CD4-positive, alpha-beta T cell (primary cell): ENCODE data around the gene PTH1R. TPM values are rescaled to one million over a fixed set of nuclear protein-coding genes. Genes with fewer than 3 reads are reported as not detected.

Experiments
- ATAC-seq: fragments of 200-7000 bp; cut with Tn5 transposase; one replicate; pipeline ENCODE4 v1.10.0; 2022; ENCODE audit warnings: mild to moderate bottlenecking; ENCODE audit not compliant: poor library complexity
- CTCF ChIA-PET: fragments of 350-600 bp; sonication (Branson Sonifier 250); formaldehyde crosslinking; loops from one replicate; lab custom pipeline; 2021; ENCODE audit warnings: antibody characterized with exemption, inconsistent platforms; lab: Charles Lee
- POLR2A ChIA-PET: fragments of 350-600 bp; sonication (Branson Sonifier 250); formaldehyde crosslinking; loops from one replicate; lab custom pipeline; 2021; ENCODE audit warnings: antibody characterized with exemption, inconsistent platforms; lab: Charles Lee
- DNase-seq, 14 experiments: peaks; one replicate each; pipeline ENCODE4 v3.0.0-alpha.2; 2013 to 2020; ENCODE audit warnings: mixed read lengths in 2 of 14
- H3K27ac ChIP-seq, 2 donors: one replicate each; pipeline versions ENCODE4 v1.5.1 to v1.7.0; 2013; ENCODE audit warnings: low read length in 2 of 2, low read depth in 1 of 2, mild to moderate bottlenecking in 1 of 2
- H3K27me3 ChIP-seq, 2 experiments: 1 replicate in 1 of 2; 2 replicates in 1 of 2; pipeline versions ENCODE4 v1.6.1 to v1.7.0; 2013; ENCODE audit warnings: low read length in 2 of 2, control low read depth in 1 of 2, mild to moderate bottlenecking in 1 of 2, moderate library complexity in 1 of 2; ENCODE audit not compliant: insufficient read depth in 2 of 2, control insufficient read depth in 1 of 2
- H3K36me3 ChIP-seq: one replicate; pipeline ENCODE4 v1.6.1; 2013; ENCODE audit warnings: low read length, control low read depth; ENCODE audit not compliant: insufficient read depth
- H3K4me1 ChIP-seq: one replicate; pipeline ENCODE4 v1.6.1; 2013; ENCODE audit warnings: low read length, control low read depth; ENCODE audit not compliant: insufficient read depth
- H3K4me3 ChIP-seq: one replicate; pipeline ENCODE4 v1.5.1; 2013; ENCODE audit warnings: mild to moderate bottlenecking, low read length, moderate library complexity
- H3K9me3 ChIP-seq, 2 experiments: 1 replicate in 1 of 2; 2 replicates in 1 of 2; pipeline versions ENCODE4 v1.6.1 to v1.7.0; 2013; ENCODE audit warnings: low read length in 2 of 2, mild to moderate bottlenecking in 2 of 2, control low read depth in 1 of 2, moderate library complexity in 1 of 2; ENCODE audit not compliant: control insufficient read depth in 1 of 2, insufficient read depth in 1 of 2
- H3K27ac Mint-ChIP-seq: one replicate; pipeline ENCODE4 v1.8.0; 2020; ENCODE audit warnings: mixed read lengths
- H3K27me3 Mint-ChIP-seq: one replicate; pipeline ENCODE4 v1.8.0; 2021; ENCODE audit warnings: mixed read lengths
- H3K36me3 Mint-ChIP-seq: one replicate; pipeline ENCODE4 v1.8.0; 2021; ENCODE audit warnings: low read depth, mixed read lengths
- H3K4me1 Mint-ChIP-seq: one replicate; pipeline ENCODE4 v1.8.0; 2021; ENCODE audit warnings: low read depth, mixed read lengths
- H3K4me3 Mint-ChIP-seq: one replicate; pipeline ENCODE4 v1.8.0; 2020; ENCODE audit warnings: mild to moderate bottlenecking, mixed read lengths
- H3K9me3 Mint-ChIP-seq: one replicate; pipeline ENCODE4 v1.8.0; 2020; ENCODE audit warnings: mixed read lengths
- intact Hi-C, 2 experiments: fragments of 100-400 bp; cut with DNase I in 1 of 2; cut with micrococcal nuclease in 1 of 2; formaldehyde crosslinking; loops; one replicate each; pipeline versions ENCODE4 v1.15.1 to v1.9.0; 2023 to 2025; cut with DNase I, micrococcal nuclease
- total RNA-seq, 174 experiments: library from RNA in 2 of 174; stranded (reverse) in 2 of 174; gene quantifications; one replicate each; pipeline ENCODE4 v1.2.3 and lab custom pipeline; 2021 to 2026
- TF ChIP-seq, protein P1 (sequence below): fragments of 200-600 bp; IDR thresholded peaks from one replicate; pipeline ENCODE4 v1.8.0; 2022; ENCODE audit warnings: antibody characterized with exemption, mild to moderate bottlenecking

PTH1R gene
- total RNA-seq, 2 experiments from 2014 or later = not detected

DNA sequence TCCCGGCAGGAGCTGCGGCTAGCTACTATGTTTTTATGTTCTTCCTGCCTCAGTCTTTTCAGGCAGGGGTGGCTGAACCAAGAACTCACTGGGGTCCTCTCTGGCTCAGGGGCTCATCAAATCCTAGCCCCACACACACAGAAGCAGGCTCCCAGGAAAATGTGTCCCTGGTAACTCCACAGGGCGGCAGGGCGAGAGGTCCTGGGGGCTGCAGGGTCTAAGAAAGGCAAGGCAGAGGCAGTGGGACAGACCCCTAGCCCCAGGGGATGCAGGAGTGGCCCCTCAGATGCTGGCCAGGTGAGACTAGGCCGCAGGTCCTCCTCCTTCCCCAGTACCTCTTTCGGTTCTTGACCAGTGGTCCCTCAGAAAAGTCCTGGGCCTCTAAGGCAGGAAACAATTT lies 48.9 kb downstream of the PTH1R start:
- Histone ChIP-seq H3K27me3 (no peaks in the 10 kb centered on the region), H3K4me3 (no peak overlapping the region), H3K27ac (peak overlapping the region in 1 of 2 donors; percentile 41), H3K9me3 (peaks cover 0 to 3% of the 10 kb centered on the region in 2 experiments), H3K4me1 (peaks cover 69% of the 10 kb centered on the region), H3K36me3 (peaks cover 57% of the 10 kb centered on the region)
- no peak overlapping the region for H3K4me3 Mint-ChIP-seq
- TF ChIP-seq, protein P1, sequence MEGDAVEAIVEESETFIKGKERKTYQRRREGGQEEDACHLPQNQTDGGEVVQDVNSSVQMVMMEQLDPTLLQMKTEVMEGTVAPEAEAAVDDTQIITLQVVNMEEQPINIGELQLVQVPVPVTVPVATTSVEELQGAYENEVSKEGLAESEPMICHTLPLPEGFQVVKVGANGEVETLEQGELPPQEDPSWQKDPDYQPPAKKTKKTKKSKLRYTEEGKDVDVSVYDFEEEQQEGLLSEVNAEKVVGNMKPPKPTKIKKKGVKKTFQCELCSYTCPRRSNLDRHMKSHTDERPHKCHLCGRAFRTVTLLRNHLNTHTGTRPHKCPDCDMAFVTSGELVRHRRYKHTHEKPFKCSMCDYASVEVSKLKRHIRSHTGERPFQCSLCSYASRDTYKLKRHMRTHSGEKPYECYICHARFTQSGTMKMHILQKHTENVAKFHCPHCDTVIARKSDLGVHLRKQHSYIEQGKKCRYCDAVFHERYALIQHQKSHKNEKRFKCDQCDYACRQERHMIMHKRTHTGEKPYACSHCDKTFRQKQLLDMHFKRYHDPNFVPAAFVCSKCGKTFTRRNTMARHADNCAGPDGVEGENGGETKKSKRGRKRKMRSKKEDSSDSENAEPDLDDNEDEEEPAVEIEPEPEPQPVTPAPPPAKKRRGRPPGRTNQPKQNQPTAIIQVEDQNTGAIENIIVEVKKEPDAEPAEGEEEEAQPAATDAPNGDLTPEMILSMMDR = no peak
- DNase-seq (no peak), ATAC-seq (no peak)
- H3K4me1 Mint-ChIP-seq = peaks cover 63% of the 10 kb centered on the region
- ChIA-PET CTCF (interaction anchor here (1.2 kb wide), 1 partner anchor 54 kb away, joined by 3 read pairs; no protein-coding TSS in a partner anchor), POLR2A (interaction anchor here (1.0 kb wide), 1 partner anchor 70 kb away, joined by 4 read pairs; no protein-coding TSS in a partner anchor)
- no peaks in the 10 kb centered on the region for H3K9me3 Mint-ChIP-seq
- no peaks in the 10 kb centered on the region for H3K27me3 Mint-ChIP-seq
- H3K27ac Mint-ChIP-seq = peak overlapping the region; percentile 77
- H3K36me3 Mint-ChIP-seq = peaks cover 82% of the 10 kb centered on the region
- intact Hi-C loops = no loop called here

DNA sequence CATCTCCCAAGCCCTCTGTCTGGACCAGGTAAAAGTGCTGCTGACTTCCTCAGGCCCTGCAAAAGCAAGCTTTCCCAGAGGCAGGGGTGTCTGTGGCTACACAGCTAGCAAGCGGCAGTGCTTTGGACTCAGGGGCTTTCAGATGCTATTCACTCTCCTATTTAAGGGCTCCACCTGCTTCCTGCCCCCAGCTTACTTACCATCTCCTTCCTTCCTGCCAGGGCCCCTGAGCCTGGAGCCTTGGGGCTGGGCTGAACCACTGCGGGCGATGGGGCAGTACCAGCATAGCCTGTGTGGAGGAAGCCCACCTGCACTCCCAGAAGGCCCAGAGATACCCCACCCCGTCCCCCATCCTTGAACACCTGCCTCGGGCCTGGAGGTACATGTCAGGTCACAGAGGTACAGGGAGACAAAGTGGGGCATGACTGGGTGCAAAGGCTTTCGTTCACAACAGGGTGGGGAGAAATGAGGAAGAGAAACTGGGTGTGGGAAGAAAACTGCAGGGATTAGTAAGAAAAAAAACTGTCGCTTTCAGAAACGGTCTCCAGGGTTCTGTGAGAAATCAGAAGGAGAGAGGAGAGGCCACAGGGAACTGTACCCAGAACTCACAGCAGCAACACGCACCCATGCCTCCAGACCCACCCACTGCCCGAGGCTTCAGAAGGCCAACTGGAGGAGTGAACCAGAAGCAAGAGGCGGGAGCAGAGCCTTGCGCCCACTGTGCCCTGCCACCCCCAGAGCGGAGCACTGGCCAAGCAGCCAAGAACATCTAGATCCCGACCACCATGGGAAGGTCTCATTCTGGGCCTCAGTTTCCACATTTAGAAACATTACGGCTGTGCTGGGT lies 49.6 kb downstream of the PTH1R start:
- peaks cover 70% of the 10 kb centered on the region for H3K4me1 Mint-ChIP-seq
- ChIA-PET POLR2A (interaction anchor here (1.0 kb wide), 1 partner anchor 69 kb away, joined by 4 read pairs; no protein-coding TSS in a partner anchor), CTCF (interaction anchor here (1.2 kb wide), 1 partner anchor 53 kb away, joined by 3 read pairs; no protein-coding TSS in a partner anchor)
- Histone ChIP-seq H3K4me3 (no peak overlapping the region), H3K9me3 (peaks cover 0 to 3% of the 10 kb centered on the region in 2 experiments), H3K4me1 (peaks cover 75% of the 10 kb centered on the region), H3K36me3 (peaks cover 51% of the 10 kb centered on the region), H3K27me3 (no peaks in the 10 kb centered on the region), H3K27ac (peak overlapping the region in 1 of 2 donors; percentile 41)
- intact Hi-C loops = no loop called here
- peak in 4 of 14 experiments; percentile 33 to 57 (median 48) for DNase-seq
- H3K4me3 Mint-ChIP-seq = peak overlapping the region; percentile 31
- no peaks in the 10 kb centered on the region for H3K9me3 Mint-ChIP-seq
- TF ChIP-seq, protein P1 = no peak
- ATAC-seq = peak; percentile 50
- H3K27ac Mint-ChIP-seq = peak overlapping the region; percentile 77
- no peaks in the 10 kb centered on the region for H3K27me3 Mint-ChIP-seq
- peaks cover 82% of the 10 kb centered on the region for H3K36me3 Mint-ChIP-seq

DNA sequence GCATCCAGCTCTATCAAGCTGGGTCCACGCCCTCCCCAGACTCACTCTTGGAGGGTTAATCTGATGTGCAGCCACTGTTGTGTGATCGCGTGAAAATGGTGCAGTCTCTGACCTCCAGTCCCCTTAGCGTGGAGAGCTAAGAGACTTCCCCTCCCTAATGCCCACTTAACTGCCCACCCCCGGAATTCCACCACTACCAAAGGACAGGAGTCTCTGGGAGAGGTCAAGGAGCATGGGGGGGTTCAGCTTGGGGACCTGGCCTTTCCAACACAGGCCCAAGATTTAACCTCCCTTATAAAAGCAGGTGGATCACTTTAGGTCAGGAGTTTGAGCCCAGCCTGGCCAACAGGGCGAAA lies 50.2 kb downstream of the PTH1R start:
- ATAC-seq (no peak), DNase-seq (no peak)
- peaks cover 76% of the 10 kb centered on the region for H3K4me1 Mint-ChIP-seq
- Histone ChIP-seq H3K27ac (peak overlapping the region in 1 of 2 donors; percentile 40), H3K27me3 (no peaks in the 10 kb centered on the region), H3K36me3 (peaks cover 45% of the 10 kb centered on the region), H3K4me1 (peaks cover 81% of the 10 kb centered on the region), H3K4me3 (no peak overlapping the region), H3K9me3 (peaks cover 0 to 3% of the 10 kb centered on the region in 2 experiments)
- CTCF ChIA-PET = no interaction called here
- H3K27ac Mint-ChIP-seq = peak overlapping the region; percentile 77
- POLR2A ChIA-PET = no interaction called here
- TF ChIP-seq, protein P1 = no peak
- intact Hi-C loops = no loop called here
- H3K9me3 Mint-ChIP-seq = no peaks in the 10 kb centered on the region
- H3K27me3 Mint-ChIP-seq = no peaks in the 10 kb centered on the region
- H3K36me3 Mint-ChIP-seq = peaks cover 80% of the 10 kb centered on the region
- no peak overlapping the region for H3K4me3 Mint-ChIP-seq
